WERI-Rb-1 (cell line): ENCODE data around the gene CHST11.

Experiments used
- DNase-seq: peaks from one replicate; pipeline ENCODE4 v3.0.0-alpha.2; 2020
- H3K27ac ChIP-seq: fragments of 250-450 bp; sonication (Bioruptor Pico); 2 replicates; pipeline ENCODE4 v1.5.1; 2020; ENCODE audit warnings: mild to moderate bottlenecking, moderate library complexity
- H3K27me3 ChIP-seq: fragments of 250-450 bp; sonication (Bioruptor Pico); 2 replicates; pipeline ENCODE4 v1.5.1; 2021; ENCODE audit warnings: mild to moderate bottlenecking, low read depth, moderate library complexity; ENCODE audit not compliant: insufficient read depth, severe bottlenecking
- H3K36me3 ChIP-seq: fragments of 250-450 bp; sonication (Bioruptor Pico); 2 replicates; pipeline ENCODE4 v1.5.1; 2020; ENCODE audit warnings: mild to moderate bottlenecking, moderate library complexity
- H3K4me3 ChIP-seq: 2 replicates; pipeline ENCODE4 v1.5.1; 2011; ENCODE audit warnings: low read depth, mild to moderate bottlenecking, control low read depth, low read length
- H3K9me3 ChIP-seq: fragments of 250-450 bp; sonication (Bioruptor Pico); 2 replicates; pipeline ENCODE4 v1.5.1; 2021; ENCODE audit warnings: mild to moderate bottlenecking, moderate library complexity; ENCODE audit not compliant: severe bottlenecking
- CTCF ChIP-seq: IDR thresholded peaks from 2 replicates; pipeline ENCODE4 v1.5.1; 2011; ENCODE audit warnings: low read depth, mild to moderate bottlenecking, control low read depth, inconsistent platforms, low read length

The CHST11 gene

GRCh38 chr12:104590022-104590421 lies 133.3 kb downstream of the CHST11 start:
- Histone ChIP-seq H3K27me3 (no peaks in the 10 kb centered on the region), H3K36me3 (no peaks in the 10 kb centered on the region), H3K4me3 (no peak overlapping the region), H3K27ac (no peak overlapping the region), H3K9me3 (no peaks in the 10 kb centered on the region)
- no peak for DNase-seq
- no peak for TF ChIP-seq CTCF

GRCh38 chr12:104591257-104591885 lies 134.6 kb downstream of the CHST11 start:
- Histone ChIP-seq H3K27me3 (no peaks in the 10 kb centered on the region), H3K27ac (no peak overlapping the region), H3K36me3 (no peaks in the 10 kb centered on the region), H3K4me3 (no peak overlapping the region), H3K9me3 (no peaks in the 10 kb centered on the region)
- DNase-seq = no peak
- no peak for TF ChIP-seq CTCF

- Histone ChIP-seq H3K4me3 (no peak overlapping the region), H3K27me3 (no peaks in the 10 kb centered on the region), H3K27ac (no peak overlapping the region), H3K9me3 (no peaks in the 10 kb centered on the region), H3K36me3 (no peaks in the 10 kb centered on the region)
- no peak for DNase-seq
- TF ChIP-seq CTCF = no peak
Observed at GRCh38 chr12:104593482-104593881, 136.7 kb downstream of the CHST11 start.

GRCh38 chr12:104596134-104596799 lies 139.5 kb downstream of the CHST11 start:
- Histone ChIP-seq H3K4me3 (no peak overlapping the region), H3K27me3 (no peaks in the 10 kb centered on the region), H3K36me3 (no peaks in the 10 kb centered on the region), H3K9me3 (no peaks in the 10 kb centered on the region), H3K27ac (no peak overlapping the region)
- no peak for TF ChIP-seq CTCF
- DNase-seq = no peak

- no peaks in the 10 kb centered on the region for H3K9me3 ChIP-seq
- H3K36me3 ChIP-seq = no peaks in the 10 kb centered on the region
- no peak for TF ChIP-seq CTCF
- no peak overlapping the region for H3K4me3 ChIP-seq
- no peak for DNase-seq
- no peak overlapping the region for H3K27ac ChIP-seq
- H3K27me3 ChIP-seq = no peaks in the 10 kb centered on the region
Observed at GRCh38 chr12:104596898-104597843, 140.4 kb downstream of the CHST11 start.
